CD4-positive, alpha-beta T cell treated with Interleukin-4 for 4 hours (primary cell): ENCODE measurements around the gene CISD3.

Experiments used
- DNase-seq: peaks from one replicate; pipeline ENCODE4 v3.0.0-alpha.2; 2020

CISD3 gene

DNA sequence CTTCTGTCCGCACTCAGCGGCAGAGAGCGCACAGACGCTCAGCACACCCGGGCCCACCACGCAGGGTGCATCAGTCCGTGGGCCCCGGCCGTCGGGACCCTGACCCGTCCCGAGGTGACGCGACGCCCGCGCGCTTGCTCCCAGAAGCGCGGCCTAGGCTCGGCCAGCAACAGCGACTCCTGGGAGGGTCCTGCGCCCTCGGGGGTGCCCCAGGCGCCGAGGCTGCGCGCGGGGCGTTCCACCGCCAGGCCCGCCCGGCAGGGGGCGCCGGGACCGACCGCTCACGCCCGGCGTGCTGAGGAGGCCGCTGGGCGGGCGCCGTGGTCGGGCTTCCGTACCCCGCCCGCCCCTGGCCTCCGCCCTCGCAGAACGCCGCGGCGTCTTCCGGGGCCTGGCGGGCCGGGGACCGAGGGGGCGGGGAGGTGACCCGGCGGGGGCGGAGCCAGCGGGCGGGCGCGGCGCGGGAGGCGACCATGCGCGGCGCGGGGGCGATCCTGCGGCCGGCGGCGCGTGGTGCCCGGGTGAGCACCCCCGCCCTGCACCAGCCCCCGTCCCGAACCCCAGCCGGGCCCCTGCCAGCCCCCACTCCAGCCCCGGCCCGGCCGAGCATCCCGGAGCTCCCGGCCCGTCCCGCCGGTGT is at the start of gene CISD3:
CISD3 (plus strand) TSS at position 456 of the 640 bp plus-strand sequence; CDS start at position 474, 18 bp downstream.
- DNase-seq: peak; percentile 81

- no peak for DNase-seq
Observed at GRCh38 chr17:38681096-38681495, 49.0 kb upstream of the CISD3 start.

GRCh38 chr17:38685491-38685890 is 44.6 kb upstream of the CISD3 start:
- no peak for DNase-seq

DNA sequence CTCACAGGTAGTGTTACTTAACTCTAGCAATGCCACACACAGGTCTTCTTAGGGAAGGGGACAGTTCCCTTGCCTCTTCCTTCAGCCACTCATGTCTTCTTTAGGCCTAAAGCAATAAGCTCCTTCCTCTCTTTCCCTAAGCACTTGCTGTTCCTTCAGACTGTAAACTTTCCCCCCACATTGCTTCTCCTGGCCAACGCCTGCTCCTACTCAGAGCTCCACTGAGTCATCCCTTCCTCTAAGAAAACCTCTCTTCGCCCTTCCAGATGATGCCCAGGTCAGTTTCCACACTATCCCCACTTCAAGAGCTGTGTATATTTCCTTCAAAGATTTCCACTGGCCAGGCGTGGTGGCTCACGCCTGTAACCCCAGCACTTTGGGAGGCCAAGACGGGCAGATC is 42.9 kb upstream of the CISD3 start:
- no peak for DNase-seq

DNA sequence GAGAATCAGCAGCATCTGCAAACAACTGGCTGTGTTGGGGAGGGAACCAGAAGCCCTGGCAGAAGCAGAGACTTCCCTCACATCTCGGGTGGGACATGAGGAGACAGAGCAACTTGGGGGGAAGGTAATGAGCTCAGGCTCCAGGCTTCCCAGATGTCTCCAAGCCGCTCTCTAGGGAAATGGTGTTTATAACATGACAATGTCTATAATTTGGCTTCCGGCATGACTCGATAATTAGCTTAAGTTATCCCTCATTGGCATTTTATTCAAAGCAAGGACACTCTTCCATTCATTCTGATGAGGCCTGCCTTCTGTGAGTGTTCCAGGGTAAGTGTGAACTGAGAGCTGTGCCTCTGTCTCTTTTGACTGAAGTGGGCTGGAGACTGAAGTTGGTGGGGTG is 39.8 kb upstream of the CISD3 start:
- DNase-seq: no peak

- no peak for DNase-seq
Observed at GRCh38 chr17:38691154-38691553, 39.0 kb upstream of the CISD3 start.

- DNase-seq: no peak
Observed at GRCh38 chr17:38693700-38694329, 36.3 kb upstream of the CISD3 start.

- no peak for DNase-seq
Observed at GRCh38 chr17:38697061-38697820, 32.9 kb upstream of the CISD3 start.

GRCh38 chr17:38698760-38699159 is 31.4 kb upstream of the CISD3 start:
- DNase-seq: no peak

DNA sequence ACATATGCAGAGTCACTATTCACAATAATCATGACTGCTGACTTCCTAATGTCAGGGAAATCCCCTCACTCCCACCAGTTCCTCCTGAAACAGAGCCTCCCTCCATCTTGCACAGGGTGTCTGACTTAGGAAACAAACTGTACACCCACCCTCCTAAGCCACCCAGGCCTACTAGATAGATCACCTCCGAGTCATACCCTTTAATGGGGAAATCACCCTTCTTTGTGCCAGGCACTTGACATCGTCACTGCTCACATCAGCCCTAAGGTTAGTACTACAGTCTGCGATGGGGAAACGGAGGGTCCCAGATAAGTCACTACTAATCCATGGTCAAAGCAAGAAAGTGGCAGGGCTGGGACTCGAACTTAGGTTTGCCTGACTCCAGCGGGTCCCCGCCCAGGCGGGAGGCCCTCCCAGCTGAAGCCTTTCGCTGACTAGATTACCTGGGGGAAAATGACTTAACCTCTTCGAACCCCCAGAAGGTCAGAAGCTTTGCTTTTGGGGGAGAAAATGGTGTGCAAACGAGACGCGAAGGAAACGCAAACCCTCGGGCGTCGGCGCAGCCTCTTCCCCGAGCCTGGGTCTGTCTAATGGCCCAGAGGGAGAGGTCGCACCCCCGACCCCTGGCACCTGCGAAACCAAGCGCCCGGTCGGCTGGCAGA is 28.5 kb upstream of the CISD3 start:
- DNase-seq: peak; percentile 88

DNA sequence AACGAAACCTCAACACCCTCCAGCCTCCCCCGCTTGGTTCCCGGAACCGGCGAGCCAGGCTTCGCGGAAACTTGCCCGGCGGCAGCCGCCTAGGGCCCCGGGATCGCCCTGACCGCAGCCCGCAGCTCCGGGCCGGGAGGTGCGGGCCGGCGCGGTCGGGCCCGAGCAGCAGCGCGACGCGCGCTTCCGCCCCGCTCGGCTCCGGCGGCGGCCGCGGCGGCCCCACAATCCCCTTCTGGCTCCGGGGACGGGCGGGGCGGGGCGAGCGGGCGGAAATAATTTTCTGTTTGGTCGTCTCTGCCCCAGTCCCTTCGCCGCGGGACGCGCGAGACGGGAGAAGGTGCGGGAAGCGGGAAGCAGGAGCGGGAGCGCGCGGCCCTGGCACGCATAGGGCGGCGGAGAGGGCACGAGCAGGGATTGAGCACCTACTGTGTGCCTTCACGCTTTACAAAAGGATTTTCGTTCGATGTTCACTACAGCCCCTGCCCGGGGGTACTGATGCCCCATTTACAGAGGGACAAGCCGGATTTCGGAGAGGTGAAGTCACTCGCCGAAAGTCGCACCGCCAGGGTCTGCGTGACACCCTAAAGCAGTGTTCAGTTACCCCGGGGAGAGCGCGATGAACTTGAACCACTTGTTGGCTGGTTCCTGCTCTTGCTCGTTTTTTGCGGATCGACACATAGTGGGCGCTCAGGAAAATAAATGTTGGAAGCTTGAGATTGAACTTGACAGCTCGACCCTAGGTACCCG is 27.8 kb upstream of the CISD3 start:
- DNase-seq: peak; percentile 74

- no peak for DNase-seq
Observed at GRCh38 chr17:38702916-38703741, 27.0 kb upstream of the CISD3 start.

- peak; percentile 73 for DNase-seq
Observed at GRCh38 chr17:38703742-38704605, 26.2 kb upstream of the CISD3 start.

GRCh38 chr17:38704606-38705522 is 25.3 kb upstream of the CISD3 start, which contains the start of gene MLLT6:
MLLT6 (plus strand) TSS chr17:38705273; CDS start chr17:38705633, 360 bp downstream.
- peak; percentile 82 for DNase-seq

- no peak for DNase-seq
Observed at GRCh38 chr17:38705523-38705802, 24.7 kb upstream of the CISD3 start.

GRCh38 chr17:38705803-38706504 is 24.2 kb upstream of the CISD3 start:
- no peak for DNase-seq

GRCh38 chr17:38706505-38707216 is 23.5 kb upstream of the CISD3 start:
- DNase-seq: peak; percentile 32

GRCh38 chr17:38707678-38708351 is 22.3 kb upstream of the CISD3 start:
- no peak for DNase-seq
